Measurements from ENCODE around the gene C16orf95.

The C16orf95 gene

GRCh38 chr16:87253536-87253935, 63.7 kb downstream of the C16orf95 start:
- no peak overlapping the region for H3K4me3 ChIP-seq (ENCODE audit: low read depth, low read length)
- DNase-seq (ENCODE audit: low read depth), result no peak
- TF ChIP-seq MYC (IDR thresholded peaks at IDR 0.05; ENCODE audit: low read depth, low read length) (no peak), POLR2A (IDR thresholded peaks at IDR 0.05; ENCODE audit: extremely low read depth, insufficient read length) (no peak)
- TF ChIP-seq, protein P1, sequence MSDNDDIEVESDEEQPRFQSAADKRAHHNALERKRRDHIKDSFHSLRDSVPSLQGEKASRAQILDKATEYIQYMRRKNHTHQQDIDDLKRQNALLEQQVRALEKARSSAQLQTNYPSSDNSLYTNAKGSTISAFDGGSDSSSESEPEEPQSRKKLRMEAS (IDR thresholded peaks at IDR 0.05; ENCODE audit: low read depth, low read length), result no peak
- TF ChIP-seq, protein P2, sequence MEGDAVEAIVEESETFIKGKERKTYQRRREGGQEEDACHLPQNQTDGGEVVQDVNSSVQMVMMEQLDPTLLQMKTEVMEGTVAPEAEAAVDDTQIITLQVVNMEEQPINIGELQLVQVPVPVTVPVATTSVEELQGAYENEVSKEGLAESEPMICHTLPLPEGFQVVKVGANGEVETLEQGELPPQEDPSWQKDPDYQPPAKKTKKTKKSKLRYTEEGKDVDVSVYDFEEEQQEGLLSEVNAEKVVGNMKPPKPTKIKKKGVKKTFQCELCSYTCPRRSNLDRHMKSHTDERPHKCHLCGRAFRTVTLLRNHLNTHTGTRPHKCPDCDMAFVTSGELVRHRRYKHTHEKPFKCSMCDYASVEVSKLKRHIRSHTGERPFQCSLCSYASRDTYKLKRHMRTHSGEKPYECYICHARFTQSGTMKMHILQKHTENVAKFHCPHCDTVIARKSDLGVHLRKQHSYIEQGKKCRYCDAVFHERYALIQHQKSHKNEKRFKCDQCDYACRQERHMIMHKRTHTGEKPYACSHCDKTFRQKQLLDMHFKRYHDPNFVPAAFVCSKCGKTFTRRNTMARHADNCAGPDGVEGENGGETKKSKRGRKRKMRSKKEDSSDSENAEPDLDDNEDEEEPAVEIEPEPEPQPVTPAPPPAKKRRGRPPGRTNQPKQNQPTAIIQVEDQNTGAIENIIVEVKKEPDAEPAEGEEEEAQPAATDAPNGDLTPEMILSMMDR (IDR thresholded peaks at IDR 0.05; ENCODE audit: low read depth, low read length), result no peak
